Stimulated activated CD4-positive, alpha-beta T cell treated with anti-CD3 and anti-CD28 coated beads, Interleukin-1b, Interleukin-23, amount 100 ng/mL, for 1 hour (primary cell): ENCODE data around the gene SLC4A2.

Experiments
- DNase-seq, 2 donors: peaks; one replicate each; pipeline ENCODE4 v3.0.0-alpha.2; 2020; ENCODE audit warnings: low read depth in 2 of 2

The SLC4A2 gene

DNA sequence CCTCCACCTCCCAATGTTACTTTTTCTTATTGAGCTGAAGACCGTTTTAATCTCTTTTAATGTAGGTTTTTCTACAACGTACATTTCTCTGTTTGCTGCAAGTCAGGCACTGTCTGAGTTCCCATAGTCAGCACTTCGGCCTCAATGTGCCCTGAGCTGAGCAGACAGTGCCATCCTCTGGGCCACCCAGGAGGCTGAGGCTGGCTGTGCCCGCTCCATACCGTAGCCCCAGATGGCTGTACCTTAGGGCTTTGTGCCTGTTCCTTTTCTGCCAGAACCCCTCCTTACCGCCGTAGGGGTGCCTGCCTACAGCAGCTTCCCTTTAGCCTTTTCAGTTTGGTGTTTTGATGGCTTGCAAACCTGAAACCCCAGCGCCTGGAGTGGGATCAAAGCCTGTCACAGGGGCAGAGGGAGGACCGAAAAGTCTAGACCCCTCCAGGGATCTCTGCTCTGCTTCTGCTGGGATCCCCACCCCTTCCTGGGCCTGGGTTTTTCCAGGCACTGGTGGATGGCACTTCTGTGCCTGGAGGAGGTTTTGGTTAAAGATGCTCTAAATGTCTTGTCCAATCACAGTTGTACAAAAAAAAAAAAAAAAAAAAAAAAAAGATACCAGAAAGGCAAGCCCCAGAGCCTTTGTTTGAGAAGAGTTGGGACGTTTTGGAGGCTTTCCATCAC is 35.9 kb downstream of the SLC4A2 start:
- DNase-seq, result no peak

- DNase-seq, result no peak
Measured at GRCh38 chr7:151095828-151096475, 36.6 kb downstream of the SLC4A2 start.

DNA sequence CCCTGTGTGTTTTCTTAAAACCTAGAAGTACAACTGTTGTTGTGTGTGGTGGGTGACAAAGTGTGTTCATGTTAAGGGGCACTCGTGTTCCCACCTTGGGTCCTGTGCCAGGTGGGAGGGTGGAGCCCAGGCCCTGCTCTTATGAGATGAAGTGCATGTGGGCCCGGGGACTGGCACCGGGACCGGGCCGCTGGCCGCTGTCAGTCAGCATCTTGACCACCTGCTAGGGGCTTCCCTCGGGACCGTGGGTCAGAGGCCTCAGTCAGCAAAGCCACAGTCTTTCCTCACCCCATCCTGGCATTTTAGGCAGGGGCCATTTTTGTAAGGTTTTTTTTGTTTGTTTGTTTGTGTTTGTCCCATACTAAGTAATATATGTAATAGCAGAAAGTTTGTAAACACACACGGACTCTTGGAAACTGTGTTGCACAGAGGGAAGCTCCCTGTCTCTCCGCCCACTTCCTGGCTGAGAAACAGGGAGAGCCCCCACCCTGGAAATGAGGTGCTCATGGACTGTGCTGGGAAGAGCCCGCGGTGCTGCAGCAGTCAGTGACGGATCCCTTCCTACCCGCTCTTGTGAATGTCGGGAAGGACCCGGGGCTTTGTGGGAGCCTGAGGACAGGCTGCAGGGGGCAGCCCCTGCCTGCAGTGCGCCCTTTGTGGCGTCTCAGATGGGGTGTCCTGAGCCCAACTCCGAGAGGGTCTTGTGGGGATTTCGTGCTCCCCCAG is 40.3 kb downstream of the SLC4A2 start:
- DNase-seq, result no peak

DNA sequence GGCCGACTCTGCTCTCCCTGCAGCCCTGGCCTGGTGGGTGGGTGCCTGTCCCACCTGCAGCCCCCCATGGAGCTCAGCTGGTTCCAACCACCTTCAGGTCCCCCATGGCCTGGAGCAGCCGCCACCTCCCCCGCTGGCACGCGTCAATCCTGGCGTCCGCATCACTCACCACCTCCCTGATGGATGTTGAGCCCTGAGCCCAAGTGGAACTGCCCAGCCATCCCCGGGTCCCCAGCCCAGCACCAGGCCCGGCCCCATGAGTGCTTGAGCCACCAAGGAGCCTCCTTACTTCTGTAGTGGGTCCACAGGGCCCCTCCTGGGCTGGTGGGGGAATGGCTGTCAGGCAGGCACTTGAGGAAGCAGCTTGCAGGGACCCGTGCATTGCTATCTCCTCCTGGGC is 41.5 kb downstream of the SLC4A2 start:
- no peak for DNase-seq

- no peak for DNase-seq
Measured at GRCh38 chr7:151101621-151102396, 42.4 kb downstream of the SLC4A2 start.

DNA sequence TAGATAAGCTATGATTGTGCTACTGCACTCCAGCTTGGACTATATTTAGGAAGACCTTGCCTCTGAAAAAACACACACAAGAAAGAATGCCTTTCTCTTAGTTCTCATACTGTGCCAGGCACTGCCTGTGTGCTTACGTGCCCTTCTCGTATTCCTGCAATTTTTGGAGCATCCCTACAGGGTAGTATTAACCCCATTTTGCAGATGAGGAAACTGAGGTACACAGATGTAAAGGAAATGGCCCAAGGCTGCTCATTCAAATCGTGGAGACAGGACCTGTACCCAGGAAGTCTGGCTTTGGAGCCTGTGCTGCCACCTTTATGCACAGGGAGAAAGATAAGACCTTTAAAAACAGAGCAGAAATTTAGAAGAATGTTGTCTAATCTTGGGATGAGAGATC is 43.6 kb downstream of the SLC4A2 start:
- DNase-seq, result no peak

DNA sequence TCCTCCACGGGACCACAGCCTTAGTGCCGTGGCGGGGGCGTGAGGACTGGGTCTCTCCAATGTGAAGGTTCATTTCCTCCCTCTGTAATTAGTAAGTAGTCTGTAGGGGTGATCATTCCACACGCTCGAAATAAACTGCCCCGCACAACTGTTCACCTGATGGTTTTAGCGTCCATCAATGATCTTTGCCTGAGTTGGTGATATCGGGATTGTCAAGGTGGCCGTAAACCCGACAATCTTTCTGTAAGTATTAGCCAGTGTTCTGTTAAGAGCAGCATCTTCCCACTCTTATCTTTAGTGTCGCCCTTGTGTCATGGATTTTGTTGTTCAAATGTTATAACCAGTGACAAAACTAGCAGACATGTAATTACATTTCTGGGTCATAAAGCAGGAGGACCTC is 44.6 kb downstream of the SLC4A2 start:
- DNase-seq, result no peak

GRCh38 chr7:151104411-151105235 is 45.2 kb downstream of the SLC4A2 start:
- no peak for DNase-seq

GRCh38 chr7:151107882-151108281 is 48.5 kb downstream of the SLC4A2 start:
- no peak for DNase-seq

DNA sequence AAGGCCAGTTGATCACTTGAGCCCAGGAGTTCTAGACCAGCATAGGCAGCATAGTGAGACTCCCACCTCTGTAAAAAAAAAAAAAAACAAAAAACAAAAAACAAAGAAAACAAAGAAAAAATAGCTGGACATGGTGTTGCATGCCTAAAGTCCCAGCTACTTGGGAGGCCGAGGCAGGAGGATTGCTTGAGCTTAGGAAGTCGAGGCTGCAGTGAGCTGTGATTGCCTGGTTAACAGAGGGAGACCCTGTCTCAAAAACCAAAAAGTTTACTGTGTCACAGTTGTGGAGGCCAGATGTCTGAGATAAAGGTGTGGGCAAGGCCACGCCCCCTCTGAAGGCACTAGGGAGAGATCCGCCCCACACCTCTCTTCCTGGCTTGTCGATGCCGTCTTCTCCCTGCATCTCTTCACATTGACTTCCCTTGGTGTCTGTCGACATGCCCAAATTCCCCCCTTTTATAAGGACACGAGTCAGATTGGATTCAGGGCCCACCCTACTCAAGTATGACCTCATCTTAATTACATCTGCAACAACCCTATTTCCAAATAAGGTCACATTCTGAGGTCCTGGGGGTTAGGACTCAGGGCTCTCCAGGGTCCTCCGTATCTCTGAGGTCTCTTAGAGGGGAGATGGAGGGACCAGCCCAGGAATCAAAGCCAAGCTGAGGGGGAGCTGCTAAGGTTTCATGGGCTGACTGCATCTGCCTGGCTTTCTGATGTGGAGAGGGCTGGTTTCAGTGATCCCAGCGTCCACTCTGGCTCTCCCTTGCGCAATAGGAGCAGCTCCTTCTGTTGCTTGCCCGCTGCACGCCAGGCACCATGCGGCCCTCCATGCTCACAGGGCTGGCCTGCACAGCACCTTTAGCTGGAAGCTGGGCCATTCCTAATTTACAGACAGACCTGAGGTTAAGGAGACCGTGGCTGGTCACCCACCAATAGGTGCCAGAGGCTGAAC is 50.0 kb downstream of the SLC4A2 start:
- no peak for DNase-seq

DNA sequence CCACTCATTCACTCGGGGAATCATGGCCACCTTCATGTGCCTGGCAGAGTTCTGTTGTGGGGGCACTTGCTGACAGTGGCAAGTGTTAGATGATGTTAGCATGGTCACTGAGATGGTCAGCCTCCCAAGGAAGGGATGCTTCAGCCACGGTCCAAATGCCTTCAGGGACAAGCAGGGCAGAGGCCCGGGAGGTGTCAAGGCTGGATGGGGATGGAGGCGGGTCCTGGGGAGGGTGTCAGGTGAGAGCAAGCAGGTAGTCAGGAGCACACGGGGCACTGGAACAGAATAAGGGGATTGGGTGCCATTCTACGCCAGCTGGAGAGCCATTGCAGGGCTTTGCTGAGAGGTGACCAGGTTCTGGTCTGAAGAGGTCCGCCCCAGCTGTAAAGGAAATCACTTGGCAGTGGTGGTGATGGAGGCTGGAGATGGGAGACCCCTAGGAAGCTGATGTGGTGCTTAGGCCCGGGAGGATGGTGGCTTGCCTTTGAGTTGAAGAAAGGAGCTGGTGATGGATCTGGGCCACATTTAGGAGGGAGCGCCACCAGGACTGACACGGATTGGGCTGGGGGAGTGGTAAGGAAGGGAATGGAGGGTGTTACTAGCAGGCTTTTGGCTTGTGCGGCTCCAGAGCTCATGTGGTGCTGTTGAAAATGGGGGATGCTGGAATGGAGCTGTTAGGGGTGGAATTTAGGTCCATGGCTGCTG is 51.0 kb downstream of the SLC4A2 start:
- DNase-seq, result no peak

GRCh38 chr7:151110941-151111645 is 51.7 kb downstream of the SLC4A2 start:
- peak; percentile 45 to 64 for DNase-seq

- no peak for DNase-seq
Measured at GRCh38 chr7:151113344-151114150, 54.2 kb downstream of the SLC4A2 start.

DNA sequence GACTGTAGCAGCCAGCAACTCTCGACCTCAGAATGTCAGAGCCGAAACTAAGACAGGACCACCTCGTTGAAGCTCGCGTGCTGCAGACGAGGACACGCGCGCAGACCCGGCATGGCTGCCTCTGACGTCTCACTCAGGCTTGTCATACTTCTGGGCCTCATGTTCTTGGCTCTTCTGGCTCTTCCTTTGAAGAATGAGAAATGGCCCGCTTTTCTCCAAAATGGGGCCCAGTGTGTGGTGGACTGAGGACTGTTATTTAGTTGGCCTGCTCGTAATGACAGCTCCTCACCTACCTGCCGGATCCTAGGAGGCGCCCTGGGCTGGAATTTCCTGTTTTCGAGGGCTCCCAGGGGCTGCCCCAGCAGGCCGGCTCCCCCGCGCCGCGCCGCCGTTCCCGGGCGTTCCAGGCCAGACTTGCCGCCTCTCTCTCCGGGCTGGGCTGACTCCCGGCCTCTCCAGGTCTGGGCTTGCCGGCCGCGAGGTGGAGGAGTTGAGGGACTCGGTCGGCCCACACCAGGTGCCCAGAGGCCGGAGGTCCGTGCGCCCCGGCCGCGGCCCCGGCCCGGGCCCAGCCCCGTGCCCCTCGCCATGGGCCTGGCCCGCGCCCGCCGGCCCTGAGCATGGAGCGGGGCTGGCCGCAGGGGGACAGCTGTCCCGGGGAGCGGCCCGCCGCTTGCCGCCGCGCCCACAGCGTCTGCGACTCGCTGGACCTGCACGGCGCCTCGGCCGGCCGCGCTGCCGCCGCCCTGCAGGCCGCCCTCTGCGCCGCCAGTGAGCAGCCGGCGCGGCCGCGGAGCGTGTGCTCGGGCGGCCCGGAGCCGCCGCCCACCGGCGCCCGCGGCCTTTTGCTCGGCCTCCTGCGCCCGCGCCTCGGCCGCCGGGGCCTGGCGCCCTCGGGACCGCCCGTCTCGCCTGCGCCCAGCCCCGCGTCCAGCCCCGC is 55.0 kb downstream of the SLC4A2 start:
- no peak for DNase-seq

DNA sequence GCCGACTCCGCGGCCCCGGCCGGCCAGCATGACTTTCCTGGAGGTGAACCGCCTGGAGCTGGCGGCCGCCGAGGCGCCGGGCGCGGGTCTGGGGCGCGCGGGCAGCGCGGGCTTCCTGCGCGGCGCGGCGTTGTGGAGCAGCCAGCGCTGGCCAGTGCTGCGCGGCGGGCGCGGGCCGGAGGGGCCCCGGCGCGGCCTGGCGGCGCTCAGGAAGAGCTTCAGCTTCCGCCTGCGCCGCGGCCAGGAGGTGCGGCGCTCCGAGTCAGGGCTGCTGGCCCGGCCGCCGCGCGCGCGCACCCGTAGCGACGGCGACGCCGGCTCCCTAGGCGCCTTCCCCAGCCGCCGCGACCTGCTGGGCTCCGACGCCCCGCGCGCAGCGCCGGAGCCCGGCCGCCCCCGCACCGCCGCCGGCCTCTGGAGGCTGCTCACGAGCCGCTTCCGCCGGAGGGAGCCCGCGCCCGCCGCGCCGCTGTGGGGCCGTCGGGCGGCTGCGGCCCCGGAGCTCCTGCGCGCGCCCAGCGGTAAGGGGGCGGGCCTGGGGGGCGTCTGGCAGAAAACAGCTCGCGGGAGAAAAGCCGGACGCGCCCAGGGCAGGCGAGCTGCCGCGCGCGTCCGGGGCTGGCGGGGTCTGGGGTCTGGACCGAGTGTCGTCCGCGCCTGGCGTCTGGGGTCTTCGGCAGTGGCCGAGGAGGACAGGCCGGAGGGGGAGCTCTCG is 55.9 kb downstream of the SLC4A2 start:
- peak in 1 of 2 donors; percentile 22 for DNase-seq

- no peak for DNase-seq
Measured at GRCh38 chr7:151115836-151116418, 56.5 kb downstream of the SLC4A2 start.
